H7 (cell line): Measurements from ENCODE around the gene SUCNR1. TPM values are rescaled to one million over a fixed set of nuclear protein-coding genes. Genes with fewer than 3 reads are reported as not detected.

ENCODE experiments used
- DNase-seq: peaks from one replicate; pipeline ENCODE4 v3.0.0; 2012
- H3K27me3 ChIP-seq: 2 replicates; pipeline ENCODE4 v1.6.0; 2011; ENCODE audit warnings: mild to moderate bottlenecking, low read length; ENCODE audit not compliant: control insufficient read depth, insufficient read depth
- H3K36me3 ChIP-seq: replicated peaks from 2 replicates; pipeline ENCODE4 v1.5.1; 2011; ENCODE audit warnings: low read length; ENCODE audit not compliant: control insufficient read depth, insufficient read depth
- H3K4me3 ChIP-seq: 2 replicates; pipeline ENCODE4 v1.5.1; 2011; ENCODE audit warnings: low read depth, mild to moderate bottlenecking, control low read depth, low read length, moderate library complexity; ENCODE audit not compliant: insufficient read depth
- total RNA-seq: library from RNA; depleted of rRNA; stranded (reverse); fragments of >200 nt; shearing (Covaris generic); gene quantifications from 2 replicates; pipeline ENCODE4 v1.2.3, GENCODE V29; 2014

SUCNR1 gene
- total RNA-seq, 1 experiment from 2014 or later, result not detected

DNA sequence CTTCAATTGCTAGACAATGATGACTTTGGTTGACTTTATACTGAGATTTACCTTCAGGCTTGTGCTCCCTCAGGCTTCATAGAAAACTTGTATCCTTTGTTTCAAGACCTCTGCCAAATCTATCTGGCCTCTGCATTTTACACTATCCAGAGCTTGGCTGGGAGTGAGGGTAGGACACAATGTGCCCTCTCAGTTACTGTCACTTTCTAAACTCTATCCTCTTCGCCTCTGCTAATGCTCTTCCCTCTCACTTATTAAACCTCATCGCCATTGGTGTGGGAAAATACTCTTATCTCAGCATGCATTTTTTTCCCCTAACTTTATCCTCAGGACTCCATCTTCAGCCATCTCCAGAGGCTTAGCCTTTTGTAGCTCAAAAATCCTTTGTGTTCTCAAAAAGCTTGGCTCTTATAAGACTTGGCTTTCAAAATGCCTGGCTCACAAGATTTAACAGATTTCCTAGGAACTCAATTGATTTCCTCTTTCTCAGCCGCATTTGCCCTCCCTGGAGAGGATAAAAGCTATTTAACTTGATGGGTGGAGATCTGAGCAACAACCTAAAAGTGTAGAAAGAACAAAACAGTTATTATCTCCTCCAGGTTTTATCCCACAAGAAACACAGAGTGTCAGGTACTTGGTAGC is 28.3 kb downstream of the SUCNR1 start:
- Histone ChIP-seq H3K36me3 (no peaks in the 10 kb centered on the region), H3K4me3 (no peak overlapping the region), H3K27me3 (no peaks in the 10 kb centered on the region)
- no peak for DNase-seq

DNA sequence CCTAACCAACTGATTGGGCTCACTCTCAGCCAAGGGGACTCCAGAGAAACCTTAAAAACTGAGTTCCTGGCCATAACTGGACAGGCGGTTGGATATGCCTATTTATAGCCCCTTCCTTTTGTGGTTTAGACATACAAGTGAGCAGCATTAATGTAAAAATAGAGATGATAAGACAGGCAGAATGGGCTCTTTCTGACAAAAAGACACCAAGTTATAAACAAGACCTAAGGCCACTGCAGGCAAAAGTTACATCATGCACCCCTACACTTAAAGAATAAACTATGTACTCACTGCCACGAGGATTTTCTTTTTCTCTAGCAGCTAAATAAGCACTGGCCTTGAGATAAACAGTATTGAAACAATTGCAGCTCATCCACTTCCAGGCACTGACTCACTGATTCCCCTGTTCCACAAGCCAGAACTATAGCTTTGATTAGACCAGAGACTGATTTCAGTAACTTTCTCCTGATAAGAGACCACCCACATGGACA is 30.1 kb downstream of the SUCNR1 start:
- no peak for DNase-seq
- Histone ChIP-seq H3K4me3 (no peak overlapping the region), H3K27me3 (no peaks in the 10 kb centered on the region), H3K36me3 (no peaks in the 10 kb centered on the region)

GRCh38 chr3:151905647-151906046 is 32.2 kb downstream of the SUCNR1 start:
- Histone ChIP-seq H3K4me3 (no peak overlapping the region), H3K27me3 (no peaks in the 10 kb centered on the region), H3K36me3 (no peaks in the 10 kb centered on the region)
- DNase-seq, result no peak

GRCh38 chr3:151906751-151907150 is 33.3 kb downstream of the SUCNR1 start:
- no peak for DNase-seq
- Histone ChIP-seq H3K27me3 (no peaks in the 10 kb centered on the region), H3K4me3 (no peak overlapping the region), H3K36me3 (no peaks in the 10 kb centered on the region)

DNA sequence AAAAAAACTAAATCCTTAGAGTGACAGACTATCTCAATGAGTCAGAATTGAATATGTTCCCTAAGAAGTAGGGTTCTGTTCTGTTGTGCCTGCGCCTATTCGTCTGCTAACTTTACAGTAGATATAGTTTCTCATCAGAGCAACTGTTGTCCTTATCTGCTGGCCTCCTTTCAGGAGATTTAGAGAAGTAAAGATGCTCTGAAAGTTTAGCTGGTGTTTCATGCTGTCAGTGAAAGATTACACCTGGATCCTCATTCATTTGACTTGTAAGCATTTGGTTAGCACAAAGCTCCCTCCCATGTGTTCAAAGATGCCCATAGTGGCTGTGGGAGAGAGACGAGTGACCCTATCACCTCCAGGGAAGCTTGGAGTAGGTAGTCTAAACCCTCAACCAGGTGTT is 35.0 kb downstream of the SUCNR1 start:
- no peak for DNase-seq
- H3K4me3 ChIP-seq, result no peak overlapping the region
- no peaks in the 10 kb centered on the region for H3K27me3 ChIP-seq
- H3K36me3 ChIP-seq, result no peaks in the 10 kb centered on the region

- H3K36me3 ChIP-seq, result no peaks in the 10 kb centered on the region
- H3K4me3 ChIP-seq, result no peak overlapping the region
- DNase-seq, result no peak
- no peaks in the 10 kb centered on the region for H3K27me3 ChIP-seq
These were observed 36.4 kb downstream of the SUCNR1 start for GRCh38 chr3:151909681-151910405.

- Histone ChIP-seq H3K4me3 (no peak overlapping the region), H3K27me3 (no peaks in the 10 kb centered on the region), H3K36me3 (no peaks in the 10 kb centered on the region)
- no peak for DNase-seq
These were observed 38.0 kb downstream of the SUCNR1 start for GRCh38 chr3:151911462-151911861.

GRCh38 chr3:151912028-151912427 is 38.6 kb downstream of the SUCNR1 start:
- H3K4me3 ChIP-seq, result no peak overlapping the region
- no peaks in the 10 kb centered on the region for H3K27me3 ChIP-seq
- H3K36me3 ChIP-seq, result no peaks in the 10 kb centered on the region
- no peak for DNase-seq

DNA sequence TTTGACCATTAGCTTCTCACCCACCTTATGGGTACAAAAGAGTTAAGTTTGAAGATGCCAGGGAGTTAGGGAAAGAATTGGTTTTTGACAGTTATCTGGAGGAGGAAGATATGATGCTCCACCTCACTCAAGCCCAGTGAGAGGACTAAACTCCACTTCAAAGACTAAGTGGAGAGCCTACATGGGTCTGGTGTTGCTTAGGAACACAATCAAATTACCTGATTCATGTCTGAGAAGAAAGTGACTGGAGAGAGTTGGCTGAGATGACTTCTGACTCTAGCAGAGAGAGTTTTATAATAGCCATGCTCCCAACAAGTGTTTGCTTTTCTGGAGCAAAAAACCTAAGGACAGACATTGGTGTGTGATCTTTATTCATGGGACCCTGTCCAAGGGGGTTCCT is 43.3 kb downstream of the SUCNR1 start:
- H3K36me3 ChIP-seq, result no peaks in the 10 kb centered on the region
- H3K27me3 ChIP-seq, result no peaks in the 10 kb centered on the region
- H3K4me3 ChIP-seq, result no peak overlapping the region
- DNase-seq, result no peak

GRCh38 chr3:151918253-151919029 is 45.0 kb downstream of the SUCNR1 start:
- H3K27me3 ChIP-seq, result no peaks in the 10 kb centered on the region
- DNase-seq, result peak; percentile 26
- no peak overlapping the region for H3K4me3 ChIP-seq
- H3K36me3 ChIP-seq, result no peaks in the 10 kb centered on the region

- Histone ChIP-seq H3K27me3 (no peaks in the 10 kb centered on the region), H3K36me3 (no peaks in the 10 kb centered on the region), H3K4me3 (no peak overlapping the region)
- DNase-seq, result no peak
These were observed 45.5 kb downstream of the SUCNR1 start for GRCh38 chr3:151919030-151919328.

DNA sequence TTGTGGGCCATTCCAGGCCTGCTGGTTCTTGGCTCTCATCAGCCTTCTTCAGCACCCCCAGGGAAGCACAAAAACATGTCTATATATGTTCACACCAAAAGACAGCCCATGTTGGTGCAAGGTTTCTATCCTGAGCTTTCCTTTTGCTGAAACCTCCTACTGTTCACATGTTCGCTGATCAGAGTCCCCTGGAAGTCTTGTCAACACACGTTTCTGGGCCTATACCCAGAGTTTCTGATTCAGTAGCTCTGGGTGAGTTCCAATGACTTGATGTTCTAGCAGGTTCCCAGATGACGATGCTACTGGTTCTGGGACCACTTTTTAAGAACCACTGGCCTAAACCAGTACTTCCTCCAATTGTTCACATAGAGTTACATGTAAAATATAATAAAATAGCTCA is 46.0 kb downstream of the SUCNR1 start:
- Histone ChIP-seq H3K36me3 (no peaks in the 10 kb centered on the region), H3K4me3 (no peak overlapping the region), H3K27me3 (no peaks in the 10 kb centered on the region)
- no peak for DNase-seq

DNA sequence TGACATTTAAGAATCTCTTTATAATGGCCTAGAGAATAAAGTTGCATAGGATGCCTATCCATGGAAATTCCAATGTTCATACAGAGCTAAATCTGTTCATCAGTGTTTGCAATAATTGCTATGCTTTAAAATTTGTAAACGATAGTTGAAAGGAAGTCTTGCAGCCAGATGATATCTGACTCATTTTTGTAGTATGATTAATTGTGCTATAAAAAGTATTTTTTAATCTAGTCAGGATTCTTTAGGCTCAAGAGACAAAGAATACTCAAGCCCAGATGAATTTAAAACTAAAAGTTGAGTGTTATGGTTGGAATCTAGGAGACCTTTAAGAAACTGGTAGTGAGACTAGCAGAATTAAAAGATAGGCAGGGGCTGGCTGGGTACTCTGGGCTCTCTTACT is 50.5 kb downstream of the SUCNR1 start:
- Histone ChIP-seq H3K4me3 (no peak overlapping the region), H3K36me3 (no peaks in the 10 kb centered on the region), H3K27me3 (no peaks in the 10 kb centered on the region)
- DNase-seq, result no peak

GRCh38 chr3:151924753-151925152 is 51.3 kb downstream of the SUCNR1 start:
- Histone ChIP-seq H3K36me3 (no peaks in the 10 kb centered on the region), H3K4me3 (no peak overlapping the region), H3K27me3 (no peaks in the 10 kb centered on the region)
- DNase-seq, result no peak

DNA sequence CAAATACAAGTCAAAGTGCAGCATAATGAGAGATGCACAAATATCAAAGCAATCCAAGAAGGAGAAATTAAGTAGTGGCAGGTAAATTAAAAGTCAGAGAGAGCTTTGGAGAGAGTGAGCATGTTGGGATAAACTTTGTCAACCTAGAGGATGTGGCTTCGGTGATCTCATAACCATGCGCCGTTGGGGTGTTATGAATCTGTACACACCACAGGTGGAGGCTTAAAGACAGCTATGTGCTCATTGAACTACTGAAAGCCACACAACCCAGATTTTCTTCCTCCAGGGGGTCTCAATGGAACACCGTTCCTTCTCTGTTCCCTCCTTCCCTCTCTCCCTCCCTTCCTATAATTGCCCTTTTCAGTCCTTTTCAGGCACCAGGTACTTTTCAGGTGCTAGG is 52.0 kb downstream of the SUCNR1 start:
- no peaks in the 10 kb centered on the region for H3K27me3 ChIP-seq
- no peak for DNase-seq
- no peak overlapping the region for H3K4me3 ChIP-seq
- H3K36me3 ChIP-seq, result no peaks in the 10 kb centered on the region
